Measurements from ENCODE around the gene PIGX. TPM values are rescaled to one million over a fixed set of nuclear protein-coding genes. Genes with fewer than 3 reads are reported as not detected.

PIGX gene
- total RNA-seq, 1 donor = 19.2 TPM

DNA sequence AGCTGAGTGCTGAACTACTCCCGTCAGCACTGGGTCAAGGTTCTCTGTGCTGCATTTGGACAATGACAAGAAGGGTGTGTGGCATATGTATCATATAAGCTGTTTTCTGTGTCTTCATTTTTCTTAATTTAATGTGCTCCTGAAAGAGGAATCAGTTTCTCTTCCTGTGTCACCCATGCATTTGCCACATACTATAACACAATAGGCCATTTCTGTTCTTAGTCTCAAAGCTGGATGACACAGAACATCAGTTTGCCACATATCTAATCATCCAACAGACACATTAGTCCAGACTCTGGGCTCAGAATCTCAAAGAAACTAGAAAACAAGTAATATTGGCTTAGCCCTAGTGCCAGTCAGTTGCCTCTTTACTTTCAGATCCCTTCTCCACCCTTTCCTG lies 34.2 kb upstream of the PIGX start:
- Histone ChIP-seq H3K79me2 (ENCODE audit: insufficient read depth, low read length) (no peaks in the 10 kb centered on the region), H3K36me3 (ENCODE audit: insufficient read depth, low read length) (no peaks in the 10 kb centered on the region), H3K27me3 (ENCODE audit: insufficient read depth, low read length) (peaks cover 45% of the 10 kb centered on the region), H3K4me2 (ENCODE audit: insufficient read depth, low read length) (no peak overlapping the region), H2AFZ (ENCODE audit: low read length) (no peak overlapping the region), H3K27ac (ENCODE audit: low read depth, low read length) (no peak overlapping the region), H3K4me3 (ENCODE audit: insufficient read depth, low read length) (no peak overlapping the region), H4K20me1 (ENCODE audit: insufficient read depth, low read length) (no peaks in the 10 kb centered on the region), H3K9me3 (ENCODE audit: low read depth, low read length) (no peaks in the 10 kb centered on the region), H3K4me1 (ENCODE audit: insufficient read depth, low read length) (no peaks in the 10 kb centered on the region)
- TF ChIP-seq, protein P1, sequence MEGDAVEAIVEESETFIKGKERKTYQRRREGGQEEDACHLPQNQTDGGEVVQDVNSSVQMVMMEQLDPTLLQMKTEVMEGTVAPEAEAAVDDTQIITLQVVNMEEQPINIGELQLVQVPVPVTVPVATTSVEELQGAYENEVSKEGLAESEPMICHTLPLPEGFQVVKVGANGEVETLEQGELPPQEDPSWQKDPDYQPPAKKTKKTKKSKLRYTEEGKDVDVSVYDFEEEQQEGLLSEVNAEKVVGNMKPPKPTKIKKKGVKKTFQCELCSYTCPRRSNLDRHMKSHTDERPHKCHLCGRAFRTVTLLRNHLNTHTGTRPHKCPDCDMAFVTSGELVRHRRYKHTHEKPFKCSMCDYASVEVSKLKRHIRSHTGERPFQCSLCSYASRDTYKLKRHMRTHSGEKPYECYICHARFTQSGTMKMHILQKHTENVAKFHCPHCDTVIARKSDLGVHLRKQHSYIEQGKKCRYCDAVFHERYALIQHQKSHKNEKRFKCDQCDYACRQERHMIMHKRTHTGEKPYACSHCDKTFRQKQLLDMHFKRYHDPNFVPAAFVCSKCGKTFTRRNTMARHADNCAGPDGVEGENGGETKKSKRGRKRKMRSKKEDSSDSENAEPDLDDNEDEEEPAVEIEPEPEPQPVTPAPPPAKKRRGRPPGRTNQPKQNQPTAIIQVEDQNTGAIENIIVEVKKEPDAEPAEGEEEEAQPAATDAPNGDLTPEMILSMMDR (IDR thresholded peaks at IDR 0.05; ENCODE audit: extremely low read depth, low read depth, low read length) = no peak
- DNase-seq (ENCODE audit: insufficient read length, low spot score, missing footprints) = no peak

DNA sequence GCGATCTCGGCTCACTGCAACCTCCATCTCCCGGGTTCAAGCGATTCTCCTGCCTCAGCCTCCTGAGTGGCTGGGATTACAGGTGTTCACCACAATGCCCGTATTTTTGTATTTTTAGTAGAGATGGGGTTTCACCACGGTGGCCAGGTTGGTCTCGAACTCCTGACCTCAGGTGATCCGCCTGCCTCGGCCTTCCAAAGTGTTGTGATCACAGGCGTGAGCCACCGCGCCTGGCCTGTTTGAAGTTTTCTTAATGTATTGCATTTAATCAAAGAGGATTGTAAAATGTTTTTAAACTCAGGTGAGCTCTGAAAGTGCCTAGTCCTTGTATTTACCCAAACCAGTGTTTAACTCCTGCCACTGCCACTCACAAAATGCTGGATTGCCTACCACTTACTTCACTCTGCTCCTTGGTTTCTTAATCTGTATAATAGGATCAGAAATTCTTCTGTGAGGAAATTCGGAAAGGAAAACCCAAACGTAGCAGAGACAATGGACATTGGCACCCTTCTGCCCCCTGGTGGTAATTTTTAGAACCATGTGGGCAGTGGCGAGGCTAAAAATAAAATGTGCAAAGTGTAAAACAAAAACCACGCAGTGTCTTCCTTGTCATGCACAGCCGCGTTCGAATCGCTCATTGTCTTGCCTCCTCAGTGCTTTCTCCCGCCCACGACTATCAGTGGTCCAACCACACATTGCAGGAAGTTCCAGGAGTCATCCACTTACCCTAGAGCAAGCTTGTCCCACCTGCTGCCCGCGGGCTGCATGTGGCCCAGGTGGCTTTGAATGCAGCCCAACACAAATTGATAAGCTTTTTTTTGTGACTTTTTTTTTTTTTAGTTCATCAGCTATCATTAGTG lies 27.4 kb upstream of the PIGX start:
- H3K4me3 ChIP-seq (ENCODE audit: insufficient read depth, low read length) = no peak overlapping the region
- H3K36me3 ChIP-seq (ENCODE audit: insufficient read depth, low read length) = no peaks in the 10 kb centered on the region
- DNase-seq (ENCODE audit: insufficient read length, low spot score, missing footprints) = peak; percentile 92
- no peak overlapping the region for H3K27ac ChIP-seq (ENCODE audit: low read depth, low read length)
- no peaks in the 10 kb centered on the region for H3K79me2 ChIP-seq (ENCODE audit: insufficient read depth, low read length)
- peaks cover 19% of the 10 kb centered on the region for H3K4me1 ChIP-seq (ENCODE audit: insufficient read depth, low read length)
- TF ChIP-seq, protein P1 (IDR thresholded peaks at IDR 0.05; ENCODE audit: extremely low read depth, low read depth, low read length) = peak; percentile 83
- H3K9me3 ChIP-seq (ENCODE audit: low read depth, low read length) = no peaks in the 10 kb centered on the region
- H3K27me3 ChIP-seq (ENCODE audit: insufficient read depth, low read length) = peaks cover 14% of the 10 kb centered on the region
- H4K20me1 ChIP-seq (ENCODE audit: insufficient read depth, low read length) = no peaks in the 10 kb centered on the region
- peak overlapping the region; percentile 58 for H3K4me2 ChIP-seq (ENCODE audit: insufficient read depth, low read length)
- peak overlapping the region; percentile 72 for H2AFZ ChIP-seq (ENCODE audit: low read length)

DNA sequence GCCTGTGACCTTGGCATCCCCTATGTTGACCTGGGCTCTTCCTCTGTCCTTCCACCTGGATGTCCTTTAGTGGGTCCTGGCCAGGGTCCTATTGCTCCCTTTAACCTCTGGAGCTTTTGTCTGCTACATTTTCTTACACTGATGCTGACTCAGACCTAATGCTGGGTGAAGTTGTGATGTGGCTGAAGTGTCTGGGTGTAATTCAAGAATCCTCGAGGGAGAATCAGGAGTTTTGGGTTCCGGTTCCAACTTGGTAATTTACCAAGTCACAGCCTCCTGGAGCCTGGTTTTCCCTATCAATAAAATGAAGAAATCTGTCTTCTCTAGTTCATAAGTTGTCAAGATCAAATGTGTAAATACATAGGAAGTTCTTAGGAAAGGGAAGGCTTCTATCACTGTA lies 25.7 kb upstream of the PIGX start:
- DNase-seq (ENCODE audit: insufficient read length, low spot score, missing footprints) = no peak
- Histone ChIP-seq H3K9me3 (ENCODE audit: low read depth, low read length) (no peaks in the 10 kb centered on the region), H3K27me3 (ENCODE audit: insufficient read depth, low read length) (peaks cover 13% of the 10 kb centered on the region), H2AFZ (ENCODE audit: low read length) (no peak overlapping the region), H3K4me2 (ENCODE audit: insufficient read depth, low read length) (no peak overlapping the region), H3K79me2 (ENCODE audit: insufficient read depth, low read length) (no peaks in the 10 kb centered on the region), H4K20me1 (ENCODE audit: insufficient read depth, low read length) (no peaks in the 10 kb centered on the region), H3K4me1 (ENCODE audit: insufficient read depth, low read length) (peaks cover 19% of the 10 kb centered on the region), H3K27ac (ENCODE audit: low read depth, low read length) (no peak overlapping the region), H3K36me3 (ENCODE audit: insufficient read depth, low read length) (no peaks in the 10 kb centered on the region), H3K4me3 (ENCODE audit: insufficient read depth, low read length) (no peak overlapping the region)
- TF ChIP-seq, protein P1 (IDR thresholded peaks at IDR 0.05; ENCODE audit: extremely low read depth, low read depth, low read length) = no peak

DNA sequence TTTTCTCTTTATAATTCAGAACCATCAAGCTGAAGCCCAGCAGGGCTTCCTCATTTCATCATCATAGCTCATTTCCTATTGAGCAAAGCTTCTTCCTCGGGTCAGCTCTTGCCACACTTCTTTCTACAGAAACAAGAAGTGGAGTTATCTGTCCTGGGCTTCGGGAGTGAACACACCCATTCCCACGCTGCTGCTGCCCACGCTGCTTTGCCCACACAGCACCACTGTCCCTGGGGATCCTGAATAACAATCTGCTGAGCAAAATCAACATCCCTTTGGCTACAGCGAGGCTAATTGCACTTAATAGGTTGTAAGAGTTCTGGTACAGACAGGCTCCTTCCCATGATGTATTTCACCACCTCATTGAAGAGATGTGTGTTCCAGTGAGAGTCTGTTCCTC lies 23.8 kb upstream of the PIGX start:
- peak overlapping the region; percentile 55 for H3K4me2 ChIP-seq (ENCODE audit: insufficient read depth, low read length)
- no peaks in the 10 kb centered on the region for H3K36me3 ChIP-seq (ENCODE audit: insufficient read depth, low read length)
- peak overlapping the region; percentile 69 for H3K27ac ChIP-seq (ENCODE audit: low read depth, low read length)
- H3K9me3 ChIP-seq (ENCODE audit: low read depth, low read length) = no peaks in the 10 kb centered on the region
- peak; percentile 90 for DNase-seq (ENCODE audit: insufficient read length, low spot score, missing footprints)
- no peaks in the 10 kb centered on the region for H3K79me2 ChIP-seq (ENCODE audit: insufficient read depth, low read length)
- H3K4me1 ChIP-seq (ENCODE audit: insufficient read depth, low read length) = peaks cover 19% of the 10 kb centered on the region
- no peaks in the 10 kb centered on the region for H4K20me1 ChIP-seq (ENCODE audit: insufficient read depth, low read length)
- peaks cover 5% of the 10 kb centered on the region for H3K27me3 ChIP-seq (ENCODE audit: insufficient read depth, low read length)
- H2AFZ ChIP-seq (ENCODE audit: low read length) = peak overlapping the region; percentile 82
- TF ChIP-seq, protein P1 (IDR thresholded peaks at IDR 0.05; ENCODE audit: extremely low read depth, low read depth, low read length) = no peak
- peak overlapping the region; percentile 0 for H3K4me3 ChIP-seq (ENCODE audit: insufficient read depth, low read length)

Measured in osteoblast (primary cell).